ELF-1 (cell line): ENCODE measurements around the gene SLC16A10.
"Not testable (repeated sequence)": the region's sequence is repeated elsewhere in the genome, so short reads cannot be mapped to it uniquely, and the experiment has no call there.

Source experiments
- DNase-seq: peaks from one replicate; pipeline ENCODE4 v3.0.0-alpha.2; 2016; ENCODE audit warnings: low read depth, low spot score

SLC16A10 gene

GRCh38 chr6:111131018-111131417 lies 43.7 kb downstream of the SLC16A10 start:
- not testable (repeated sequence) for DNase-seq

GRCh38 chr6:111132669-111133068 lies 45.4 kb downstream of the SLC16A10 start:
- not testable (repeated sequence) for DNase-seq

DNA sequence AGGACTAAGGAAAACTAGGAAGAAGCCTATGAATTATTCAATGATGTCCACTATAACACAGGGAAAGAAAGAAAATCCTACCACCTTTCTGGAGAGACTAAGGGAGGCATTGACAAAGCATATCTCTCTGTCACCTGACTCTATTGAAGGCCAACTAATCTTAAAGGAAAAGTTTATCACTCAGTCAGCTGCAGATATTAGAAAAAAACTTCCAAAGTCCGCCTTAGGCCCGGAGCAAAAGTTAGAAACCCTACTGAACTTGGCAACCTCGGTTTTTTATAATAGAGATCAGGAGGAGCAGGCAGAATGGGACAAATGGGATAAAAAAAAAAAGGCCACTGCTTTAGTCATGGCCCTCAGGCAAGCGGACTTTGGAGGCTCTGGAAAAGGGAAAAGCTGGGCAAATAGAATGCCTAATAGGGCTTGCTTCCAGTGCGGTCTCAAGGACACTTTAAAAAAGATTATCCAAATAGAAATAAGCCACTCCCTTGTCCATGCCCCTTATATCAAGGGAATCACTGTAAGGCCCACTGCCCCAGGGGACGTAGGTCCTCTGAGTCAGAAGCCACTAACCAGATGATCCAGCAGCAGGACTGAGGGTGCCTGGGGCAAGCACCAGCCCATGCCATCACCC lies 47.0 kb downstream of the SLC16A10 start:
- not testable (repeated sequence) for DNase-seq

- DNase-seq, result not testable (repeated sequence)
These were observed 50.3 kb downstream of the SLC16A10 start for GRCh38 chr6:111137489-111138093.

GRCh38 chr6:111147440-111147839 lies 60.1 kb downstream of the SLC16A10 start:
- no peak for DNase-seq

DNA sequence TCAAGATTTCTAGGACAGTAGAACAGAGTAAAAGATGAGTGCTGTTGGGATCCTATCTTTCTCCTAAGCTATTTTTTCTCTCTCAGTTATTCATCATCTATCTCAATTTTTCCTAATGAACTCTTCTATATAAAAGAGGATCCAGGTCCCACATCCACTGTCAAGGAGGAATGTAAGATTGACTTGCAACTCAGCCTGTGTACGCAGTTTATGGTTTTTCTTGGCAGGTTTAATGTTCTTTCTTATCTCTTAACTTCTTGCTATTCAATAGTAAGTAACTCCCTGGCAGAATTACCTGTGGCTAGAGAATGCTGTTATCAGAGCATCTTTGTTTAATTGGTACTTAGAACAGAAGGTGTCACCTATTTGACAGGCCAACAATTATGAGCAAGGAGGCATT lies 60.8 kb downstream of the SLC16A10 start:
- no peak for DNase-seq

DNA sequence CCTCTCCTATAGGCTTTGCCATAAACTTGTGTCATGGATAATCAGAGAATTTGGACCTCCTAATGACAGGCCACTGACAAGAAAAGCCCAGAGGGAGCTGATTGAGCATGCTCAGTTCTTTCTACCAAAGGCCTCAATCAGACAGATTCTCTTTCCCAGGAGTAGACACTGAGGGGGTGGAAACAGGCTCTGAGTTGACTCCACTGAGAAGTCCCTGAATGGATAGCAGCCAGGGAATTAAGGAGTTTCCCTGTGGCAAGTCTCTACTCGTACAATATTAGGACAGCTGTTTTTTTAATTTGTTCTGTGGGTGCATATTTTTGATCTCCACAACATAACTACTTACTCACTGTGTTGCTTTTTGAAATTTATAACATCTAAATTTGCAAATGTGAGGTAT lies 63.3 kb downstream of the SLC16A10 start:
- no peak for DNase-seq

- DNase-seq, result no peak
These were observed 67.7 kb downstream of the SLC16A10 start for GRCh38 chr6:111154981-111155380.

GRCh38 chr6:111157412-111157811 lies 70.1 kb downstream of the SLC16A10 start:
- no peak for DNase-seq

DNA sequence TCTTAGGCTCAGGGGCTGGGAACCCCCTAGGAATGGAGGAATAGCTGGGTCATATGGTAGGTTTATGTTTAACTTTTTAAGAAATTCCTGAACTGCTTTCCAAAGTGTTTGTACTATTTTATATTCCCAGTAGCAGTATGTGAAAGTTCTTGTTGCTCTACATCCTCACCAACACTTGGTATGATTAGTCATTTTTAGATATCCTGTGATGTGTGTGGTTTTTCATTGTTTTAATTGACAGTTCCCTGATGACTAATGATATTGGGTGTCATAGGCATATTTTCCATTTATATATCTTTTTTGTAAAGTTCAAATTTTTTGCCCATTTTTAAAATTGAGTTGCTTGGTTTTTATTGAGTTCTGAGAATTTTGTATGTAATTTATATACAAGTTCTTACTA lies 72.3 kb downstream of the SLC16A10 start:
- DNase-seq, result no peak

DNA sequence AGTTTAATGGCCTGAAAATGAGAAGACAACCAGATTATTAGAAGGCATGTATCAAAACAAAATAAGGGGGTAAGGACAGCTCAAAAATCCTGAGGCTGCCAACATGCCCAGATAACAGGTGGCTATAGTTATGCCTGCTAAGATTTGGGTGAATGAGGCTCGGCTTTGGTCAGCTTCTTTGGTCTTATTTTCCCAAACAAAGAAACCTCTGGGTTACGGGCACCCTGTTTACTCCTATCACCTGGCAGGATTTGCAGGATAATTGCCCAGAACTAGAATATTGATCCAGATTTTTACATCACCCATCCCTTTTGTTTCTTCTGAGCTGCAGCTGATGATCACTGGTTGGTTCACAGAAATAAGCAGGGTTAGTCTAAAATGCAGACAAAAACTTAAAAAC lies 74.3 kb downstream of the SLC16A10 start:
- no peak for DNase-seq

GRCh38 chr6:111162504-111162903 lies 75.2 kb downstream of the SLC16A10 start:
- no peak for DNase-seq

GRCh38 chr6:111171577-111172400 lies 84.5 kb downstream of the SLC16A10 start:
- no peak for DNase-seq

DNA sequence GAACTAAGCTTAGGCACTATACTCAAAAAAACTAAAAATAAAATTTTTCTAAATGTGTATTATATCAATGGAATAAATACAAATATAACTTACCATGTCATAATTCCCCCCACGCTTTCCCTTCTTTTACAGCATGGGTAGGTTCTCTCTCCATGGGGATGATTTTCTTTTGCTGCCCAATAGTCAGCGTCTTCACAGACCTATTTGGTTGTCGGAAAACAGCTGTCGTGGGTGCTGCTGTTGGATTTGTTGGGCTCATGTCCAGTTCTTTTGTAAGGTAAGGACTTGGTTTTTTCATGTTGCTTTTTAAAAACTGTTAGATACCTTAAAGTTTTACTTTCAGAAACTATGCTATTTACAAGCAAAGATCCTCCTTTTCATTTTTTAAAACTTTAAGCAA lies 85.3 kb downstream of the SLC16A10 start:
- no peak for DNase-seq

DNA sequence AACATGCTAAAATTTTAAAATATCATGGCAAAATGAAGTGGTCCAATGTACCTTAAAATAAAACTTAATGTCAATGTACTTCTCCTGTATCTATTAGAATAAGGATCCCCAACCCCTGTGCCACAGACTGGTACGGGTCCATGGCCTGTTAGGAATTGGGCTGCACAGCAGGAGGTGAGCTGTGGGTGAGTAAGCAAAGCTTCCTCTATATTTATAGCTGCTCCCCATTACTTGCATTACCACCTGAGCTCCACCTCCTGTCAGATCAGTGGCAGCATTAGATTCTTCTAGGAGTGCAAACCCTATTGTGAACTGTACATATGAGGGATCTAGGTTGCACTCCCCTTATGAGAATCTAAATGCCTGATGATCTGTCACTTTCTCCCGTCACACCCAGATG lies 86.0 kb downstream of the SLC16A10 start:
- no peak for DNase-seq

GRCh38 chr6:111173946-111174345 lies 86.6 kb downstream of the SLC16A10 start:
- DNase-seq, result no peak

GRCh38 chr6:111175109-111175508 lies 87.8 kb downstream of the SLC16A10 start:
- DNase-seq, result no peak

- DNase-seq, result no peak
These were observed 88.9 kb downstream of the SLC16A10 start for GRCh38 chr6:111176038-111176759.

DNA sequence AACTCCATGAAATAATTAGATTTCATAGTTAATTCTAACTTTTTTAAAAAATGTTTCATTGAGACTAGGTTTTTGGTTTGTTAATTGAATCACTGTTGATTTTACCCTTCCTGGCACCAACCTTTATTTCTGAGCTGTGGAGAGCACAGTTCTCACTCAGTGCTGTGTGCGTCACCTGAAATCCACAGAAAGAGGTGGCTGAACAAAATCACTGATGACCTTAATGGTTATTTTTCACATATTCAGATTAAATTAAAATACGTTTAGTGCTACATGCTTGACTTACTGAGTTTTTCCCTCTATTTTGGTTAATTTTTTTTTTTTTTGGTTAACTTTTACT lies 89.4 kb downstream of the SLC16A10 start:
- DNase-seq, result no peak

DNA sequence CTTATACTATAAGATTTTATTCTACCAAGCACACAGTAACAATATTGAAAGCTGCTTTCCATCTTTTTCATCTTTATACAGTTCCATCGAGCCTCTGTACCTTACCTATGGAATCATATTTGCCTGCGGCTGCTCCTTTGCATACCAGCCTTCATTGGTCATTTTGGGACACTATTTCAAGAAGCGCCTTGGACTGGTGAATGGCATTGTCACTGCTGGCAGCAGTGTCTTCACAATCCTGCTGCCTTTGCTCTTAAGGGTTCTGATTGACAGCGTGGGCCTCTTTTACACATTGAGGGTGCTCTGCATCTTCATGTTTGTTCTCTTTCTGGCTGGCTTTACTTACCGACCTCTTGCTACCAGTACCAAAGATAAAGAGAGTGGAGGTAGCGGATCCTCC lies 89.8 kb downstream of the SLC16A10 start:
- DNase-seq, result no peak

- DNase-seq, result no peak
These were observed 96.6 kb downstream of the SLC16A10 start for GRCh38 chr6:111183702-111184517.
